Esophagus squamous epithelium (tissue), 4 donors: ENCODE data around the gene ARHGAP9.

Source experiments
- POLR2A ChIP-seq, 4 donors: fragments of 450-650 bp; IDR thresholded peaks; one replicate each; pipeline ENCODE4 v1.6.1; 2017; ENCODE audit warnings: antibody characterized with exemption in 4 of 4, mild to moderate bottlenecking in 4 of 4, moderate library complexity in 3 of 4
- TF ChIP-seq, protein P1 (sequence below), 6 experiments: fragments of 450-650 bp in 4 of 6; fragments of 200-600 bp in 2 of 6; sonication (generic) in 2 of 6; IDR thresholded peaks; one replicate each; pipeline ENCODE4 v1.5.1; 2016 to 2019; ENCODE audit warnings: antibody characterized with exemption in 6 of 6, mild to moderate bottlenecking in 4 of 6, moderate library complexity in 4 of 6

DNA sequence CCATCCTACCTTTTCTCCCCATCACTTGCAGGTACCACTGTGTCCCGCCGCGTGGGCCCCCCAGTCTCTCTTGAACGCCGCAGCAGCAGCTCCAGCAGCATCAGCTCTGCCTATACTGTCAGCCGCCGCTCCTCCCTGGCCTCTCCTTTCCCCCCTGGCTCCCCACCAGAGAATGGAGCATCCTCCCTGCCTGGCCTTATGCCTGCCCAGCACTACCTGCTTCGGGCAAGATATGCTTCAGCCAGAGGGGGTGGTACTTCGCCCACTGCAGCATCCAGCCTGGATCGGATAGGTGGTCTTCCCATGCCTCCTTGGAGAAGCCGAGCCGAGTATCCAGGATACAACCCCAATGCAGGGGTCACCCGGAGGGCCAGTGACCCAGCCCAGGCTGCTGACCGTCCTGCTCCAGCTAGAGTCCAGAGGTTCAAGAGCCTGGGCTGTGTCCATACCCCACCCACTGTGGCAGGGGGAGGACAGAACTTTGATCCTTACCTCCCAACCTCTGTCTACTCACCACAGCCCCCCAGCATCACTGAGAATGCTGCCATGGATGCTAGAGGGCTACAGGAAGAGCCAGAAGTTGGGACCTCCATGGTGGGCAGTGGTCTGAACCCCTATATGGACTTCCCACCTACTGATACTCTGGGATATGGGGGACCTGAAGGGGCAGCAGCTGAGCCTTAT is 9.2 kb downstream of the ARHGAP9 start:
- TF ChIP-seq, protein P1, sequence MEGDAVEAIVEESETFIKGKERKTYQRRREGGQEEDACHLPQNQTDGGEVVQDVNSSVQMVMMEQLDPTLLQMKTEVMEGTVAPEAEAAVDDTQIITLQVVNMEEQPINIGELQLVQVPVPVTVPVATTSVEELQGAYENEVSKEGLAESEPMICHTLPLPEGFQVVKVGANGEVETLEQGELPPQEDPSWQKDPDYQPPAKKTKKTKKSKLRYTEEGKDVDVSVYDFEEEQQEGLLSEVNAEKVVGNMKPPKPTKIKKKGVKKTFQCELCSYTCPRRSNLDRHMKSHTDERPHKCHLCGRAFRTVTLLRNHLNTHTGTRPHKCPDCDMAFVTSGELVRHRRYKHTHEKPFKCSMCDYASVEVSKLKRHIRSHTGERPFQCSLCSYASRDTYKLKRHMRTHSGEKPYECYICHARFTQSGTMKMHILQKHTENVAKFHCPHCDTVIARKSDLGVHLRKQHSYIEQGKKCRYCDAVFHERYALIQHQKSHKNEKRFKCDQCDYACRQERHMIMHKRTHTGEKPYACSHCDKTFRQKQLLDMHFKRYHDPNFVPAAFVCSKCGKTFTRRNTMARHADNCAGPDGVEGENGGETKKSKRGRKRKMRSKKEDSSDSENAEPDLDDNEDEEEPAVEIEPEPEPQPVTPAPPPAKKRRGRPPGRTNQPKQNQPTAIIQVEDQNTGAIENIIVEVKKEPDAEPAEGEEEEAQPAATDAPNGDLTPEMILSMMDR (IDR thresholded peaks at IDR 0.05) = no peak
- no peak for TF ChIP-seq POLR2A (IDR thresholded peaks at IDR 0.05)
